ENCODE measurements around the gene STARD3.

Gene STARD3

DNA sequence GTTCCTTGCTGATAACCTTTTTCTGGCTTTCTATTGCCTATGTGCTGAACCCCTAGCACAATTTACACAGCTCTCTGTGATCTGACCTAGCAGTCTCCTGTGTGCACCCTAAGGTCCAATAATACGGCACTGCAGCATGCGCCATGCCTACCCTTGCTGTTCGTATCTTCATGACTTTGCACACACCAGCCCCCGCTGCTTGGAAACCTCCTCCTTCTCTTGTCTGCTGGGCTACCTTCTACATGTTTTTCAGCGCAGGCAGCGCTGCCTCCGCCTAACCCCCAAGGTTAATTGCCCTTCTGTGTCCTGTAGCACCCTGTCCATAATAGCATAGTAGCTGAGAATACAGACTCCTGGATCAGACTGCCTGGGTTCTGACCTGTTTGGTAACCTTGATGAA lies 1.4 kb downstream of the STARD3 start:
- no peak for TF ChIP-seq EZH2phosphoT487 (IDR thresholded peaks at IDR 0.05; ENCODE audit: borderline replicate concordance)
- TF ChIP-seq, protein P1, sequence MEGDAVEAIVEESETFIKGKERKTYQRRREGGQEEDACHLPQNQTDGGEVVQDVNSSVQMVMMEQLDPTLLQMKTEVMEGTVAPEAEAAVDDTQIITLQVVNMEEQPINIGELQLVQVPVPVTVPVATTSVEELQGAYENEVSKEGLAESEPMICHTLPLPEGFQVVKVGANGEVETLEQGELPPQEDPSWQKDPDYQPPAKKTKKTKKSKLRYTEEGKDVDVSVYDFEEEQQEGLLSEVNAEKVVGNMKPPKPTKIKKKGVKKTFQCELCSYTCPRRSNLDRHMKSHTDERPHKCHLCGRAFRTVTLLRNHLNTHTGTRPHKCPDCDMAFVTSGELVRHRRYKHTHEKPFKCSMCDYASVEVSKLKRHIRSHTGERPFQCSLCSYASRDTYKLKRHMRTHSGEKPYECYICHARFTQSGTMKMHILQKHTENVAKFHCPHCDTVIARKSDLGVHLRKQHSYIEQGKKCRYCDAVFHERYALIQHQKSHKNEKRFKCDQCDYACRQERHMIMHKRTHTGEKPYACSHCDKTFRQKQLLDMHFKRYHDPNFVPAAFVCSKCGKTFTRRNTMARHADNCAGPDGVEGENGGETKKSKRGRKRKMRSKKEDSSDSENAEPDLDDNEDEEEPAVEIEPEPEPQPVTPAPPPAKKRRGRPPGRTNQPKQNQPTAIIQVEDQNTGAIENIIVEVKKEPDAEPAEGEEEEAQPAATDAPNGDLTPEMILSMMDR (conservative IDR thresholded peaks at IDR 0.05; ENCODE audit: low read length): no peak

DNA sequence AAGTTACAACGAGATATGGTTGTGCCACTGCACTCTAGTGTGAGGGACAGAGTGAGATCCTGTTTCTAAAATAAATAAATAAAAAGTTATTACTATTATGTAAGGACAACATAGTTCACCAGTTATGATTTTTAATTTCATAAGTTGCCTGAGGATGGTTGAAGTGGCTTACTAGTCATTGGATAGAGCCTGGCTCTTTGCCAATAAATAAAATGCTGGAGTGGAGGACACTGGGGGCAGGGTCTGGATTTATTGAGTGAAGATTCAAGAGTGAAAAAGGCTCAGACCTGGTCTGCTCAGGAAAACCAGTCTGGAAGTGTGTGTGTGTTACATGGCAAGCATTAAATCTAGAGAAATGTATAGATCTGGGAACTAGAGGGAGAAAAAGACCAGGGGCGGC lies 2.1 kb downstream of the STARD3 start:
- peak overlapping the region; percentile 87 for H3K4me3 ChIP-seq (ENCODE audit: low read length, poor library complexity, severe bottlenecking)

More for the DNA sequence above, 1.4 kb downstream of the STARD3 start:
- Histone ChIP-seq H4K20me1 (ENCODE audit: insufficient read depth, low read length, poor library complexity, severe bottlenecking) (peaks cover 20% of the 10 kb centered on the region), H3K79me2 (ENCODE audit: insufficient read depth, low read length) (peaks cover 62% of the 10 kb centered on the region), H3K4me2 (ENCODE audit: low read depth, low read length, poor library complexity, severe bottlenecking) (peak overlapping the region; percentile 95), H3K27me3 (ENCODE audit: insufficient read depth, low read length, poor library complexity, severe bottlenecking) (no peaks in the 10 kb centered on the region), H2AFZ (ENCODE audit: low read length) (no peak overlapping the region), H3K4me3 (ENCODE audit: low read length, poor library complexity, severe bottlenecking) (peak overlapping the region; percentile 87), H3K9me3 (ENCODE audit: insufficient read depth, low read depth, low read length) (no peaks in the 10 kb centered on the region), H3K9ac (ENCODE audit: low read depth, low read length, poor library complexity, severe bottlenecking) (peak overlapping the region; percentile 85), H3K9me2 (replicated peaks; ENCODE audit: low read depth, low read length) (no peaks in the 10 kb centered on the region), H3K36me3 (ENCODE audit: insufficient read depth, low read length) (no peaks in the 10 kb centered on the region), H3F3A (ENCODE audit: low read depth) (no peaks in the 10 kb centered on the region), H3K4me1 (ENCODE audit: insufficient read depth, low read length, poor library complexity, severe bottlenecking) (peaks cover 68% of the 10 kb centered on the region)

DNA sequence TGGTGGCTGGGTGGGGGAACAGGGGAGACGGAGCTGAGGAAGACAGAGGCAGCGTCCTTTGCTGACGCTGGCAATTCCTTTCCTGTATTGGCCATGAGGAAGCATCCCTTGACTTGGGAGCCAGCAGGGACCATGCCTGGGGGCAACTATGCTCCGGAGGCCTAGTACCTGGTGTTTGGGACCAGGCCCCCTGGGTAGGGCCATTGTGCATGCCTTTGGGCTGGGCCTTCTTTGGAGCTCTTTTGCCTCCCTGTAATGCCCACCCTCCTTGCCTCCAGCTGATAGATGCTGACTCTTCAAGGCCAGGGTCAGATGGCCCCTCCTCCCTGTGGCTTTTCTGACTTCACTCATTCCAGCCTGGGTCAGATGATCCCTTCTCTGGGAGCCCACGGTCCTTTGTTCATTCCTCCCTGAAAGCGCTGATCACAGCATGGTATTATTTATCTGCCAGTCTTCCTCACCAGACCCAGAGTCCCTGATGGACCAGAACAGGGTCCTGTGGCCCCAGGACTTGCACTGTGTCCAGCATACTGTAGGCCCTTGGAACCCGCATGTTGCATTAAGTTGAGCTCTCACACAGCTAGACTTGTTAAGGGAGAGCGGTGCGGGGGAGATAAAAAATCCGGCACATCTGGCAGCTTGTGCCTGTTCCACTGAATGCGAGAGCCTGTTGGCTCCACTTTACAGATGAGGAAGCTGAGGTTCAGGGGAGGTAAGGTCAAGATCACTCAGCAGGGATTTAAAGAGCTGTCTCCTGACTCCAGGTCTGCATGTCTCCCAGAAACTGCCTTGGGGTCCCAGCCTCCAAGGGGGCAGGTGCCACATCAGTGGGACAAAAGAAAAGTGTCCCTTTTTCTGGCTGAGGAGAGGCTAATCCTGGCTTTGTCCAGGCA lies 2.9 kb downstream of the STARD3 start:
- Histone ChIP-seq H3F3A (ENCODE audit: low read depth) (no peaks in the 10 kb centered on the region), H3K4me1 (ENCODE audit: insufficient read depth, low read length, poor library complexity, severe bottlenecking) (peaks cover 65% of the 10 kb centered on the region), H3K9me2 (replicated peaks; ENCODE audit: low read depth, low read length) (no peaks in the 10 kb centered on the region), H3K79me2 (ENCODE audit: insufficient read depth, low read length) (peaks cover 76% of the 10 kb centered on the region), H3K9ac (ENCODE audit: low read depth, low read length, poor library complexity, severe bottlenecking) (peak overlapping the region; percentile 85), H3K9me3 (ENCODE audit: insufficient read depth, low read depth, low read length) (no peaks in the 10 kb centered on the region), H3K27me3 (ENCODE audit: insufficient read depth, low read length, poor library complexity, severe bottlenecking) (no peaks in the 10 kb centered on the region), H3K4me2 (ENCODE audit: low read depth, low read length, poor library complexity, severe bottlenecking) (peak overlapping the region; percentile 95), H4K20me1 (ENCODE audit: insufficient read depth, low read length, poor library complexity, severe bottlenecking) (peaks cover 30% of the 10 kb centered on the region), H3K36me3 (ENCODE audit: insufficient read depth, low read length) (no peaks in the 10 kb centered on the region), H3K4me3 (ENCODE audit: low read length, poor library complexity, severe bottlenecking) (peak overlapping the region; percentile 13), H2AFZ (ENCODE audit: low read length) (no peak overlapping the region)
- TF ChIP-seq, protein P1 (conservative IDR thresholded peaks at IDR 0.05; ENCODE audit: low read length): no peak
- TF ChIP-seq EZH2phosphoT487 (IDR thresholded peaks at IDR 0.05; ENCODE audit: borderline replicate concordance): no peak

More for the DNA sequence above, 2.1 kb downstream of the STARD3 start:
- Histone ChIP-seq H3K4me1 (ENCODE audit: insufficient read depth, low read length, poor library complexity, severe bottlenecking) (peaks cover 68% of the 10 kb centered on the region), H3F3A (ENCODE audit: low read depth) (no peaks in the 10 kb centered on the region), H3K9ac (ENCODE audit: low read depth, low read length, poor library complexity, severe bottlenecking) (peak overlapping the region; percentile 85), H3K27me3 (ENCODE audit: insufficient read depth, low read length, poor library complexity, severe bottlenecking) (no peaks in the 10 kb centered on the region), H3K9me2 (replicated peaks; ENCODE audit: low read depth, low read length) (no peaks in the 10 kb centered on the region), H2AFZ (ENCODE audit: low read length) (no peak overlapping the region), H4K20me1 (ENCODE audit: insufficient read depth, low read length, poor library complexity, severe bottlenecking) (peaks cover 27% of the 10 kb centered on the region), H3K9me3 (ENCODE audit: insufficient read depth, low read depth, low read length) (no peaks in the 10 kb centered on the region), H3K4me2 (ENCODE audit: low read depth, low read length, poor library complexity, severe bottlenecking) (peak overlapping the region; percentile 95), H3K79me2 (ENCODE audit: insufficient read depth, low read length) (peaks cover 69% of the 10 kb centered on the region), H3K36me3 (ENCODE audit: insufficient read depth, low read length) (no peaks in the 10 kb centered on the region)
- no peak for TF ChIP-seq EZH2phosphoT487 (IDR thresholded peaks at IDR 0.05; ENCODE audit: borderline replicate concordance)
- TF ChIP-seq, protein P1 (conservative IDR thresholded peaks at IDR 0.05; ENCODE audit: low read length): no peak
